Panc1 (cell line): ENCODE data around the gene PPM1K. TPM values are rescaled to one million over a fixed set of nuclear protein-coding genes. Genes with fewer than 3 reads are reported as not detected.

Experiments
- ATAC-seq: fragments of 200-7000 bp; cut with Tn5 transposase; 2 replicates; pipeline ENCODE4 v1.9.1; 2020; ENCODE audit warnings: mild to moderate bottlenecking, moderate library complexity
- BruUV-seq: library from RNA; stranded (reverse); fragments of 400-500 nt; replicated peaks from 2 replicates; lab custom pipeline; 2021; lab: Mats Ljungman, UMichigan
- CTCF ChIA-PET: fragments of 300-600 bp; sonication (Branson Sonifier 250); formaldehyde crosslinking; loops from one replicate; lab custom pipeline; 2022; ENCODE audit warnings: antibody characterized with exemption; lab: Charles Lee
- POLR2A ChIA-PET: fragments of 300-600 bp; sonication (Branson Sonifier 250); formaldehyde crosslinking; loops from one replicate; lab custom pipeline; 2022; ENCODE audit warnings: antibody characterized with exemption; lab: Charles Lee
- DNase-seq: peaks from one replicate; pipeline ENCODE4 v3.0.0-alpha.2; 2010; ENCODE audit warnings: low read depth, low spot score
- H3K27ac ChIP-seq: 2 replicates; pipeline ENCODE4 v1.5.1; 2011; ENCODE audit warnings: mild to moderate bottlenecking, low read length, inconsistent platforms
- H3K27me3 ChIP-seq: fragments of 200-500 bp; sonication (Bioruptor generic); 2 replicates; pipeline ENCODE4 v1.6.0; 2014; ENCODE audit warnings: low read length, inconsistent platforms; ENCODE audit not compliant: control insufficient read depth, insufficient read depth
- H3K36me3 ChIP-seq: fragments of 200-500 bp; sonication (Bioruptor generic); 2 replicates; pipeline ENCODE4 v1.5.1; 2014; ENCODE audit warnings: inconsistent platforms, mild to moderate bottlenecking, low read length, moderate library complexity; ENCODE audit not compliant: control insufficient read depth, insufficient read depth
- H3K4me1 ChIP-seq: 2 replicates; pipeline ENCODE4 v1.5.1; 2011; ENCODE audit warnings: inconsistent platforms, mild to moderate bottlenecking, low read length, moderate library complexity; ENCODE audit not compliant: control insufficient read depth, insufficient read depth
- H3K4me3 ChIP-seq, 2 experiments: 2 replicates each; pipeline ENCODE4 v1.5.1; 2011 to 2012; ENCODE audit warnings: low read depth in 2 of 2, low read length in 2 of 2, mild to moderate bottlenecking in 2 of 2, inconsistent platforms in 1 of 2, moderate library complexity in 1 of 2
- H3K9me3 ChIP-seq: fragments of 200-500 bp; sonication (Bioruptor generic); 2 replicates; pipeline ENCODE4 v1.5.1; 2014; ENCODE audit warnings: low read depth, mild to moderate bottlenecking, inconsistent platforms, low read length, moderate library complexity; ENCODE audit not compliant: control insufficient read depth, insufficient read depth
- CTCF ChIP-seq: fragments of 450-650 bp; IDR thresholded peaks from 2 replicates; pipeline ENCODE4 v1.5.1; 2017; ENCODE audit warnings: mild to moderate bottlenecking
- REST ChIP-seq, 2 experiments: IDR thresholded peaks; 2 replicates each; pipeline ENCODE4 v1.6.1; 2011 to 2012; ENCODE audit warnings: low read depth in 2 of 2, control low read depth in 1 of 2, low read length in 1 of 2, mild to moderate bottlenecking in 1 of 2, moderate library complexity in 1 of 2; ENCODE audit not compliant: insufficient read depth in 1 of 2
- SIN3A ChIP-seq: IDR thresholded peaks from 2 replicates; pipeline ENCODE4 v1.6.1; 2012; ENCODE audit warnings: low read depth, mild to moderate bottlenecking, low read length, moderate library complexity, borderline replicate concordance; ENCODE audit not compliant: insufficient read depth
- TCF7L2 ChIP-seq: IDR thresholded peaks from 2 replicates; pipeline ENCODE4 v1.6.1; 2011; ENCODE audit warnings: mild to moderate bottlenecking, low read depth, low read length, inconsistent platforms
- in situ Hi-C: cut with HindIII; loops from 2 replicates; pipeline ENCODE4 v1.10.0; 2016; ENCODE audit warnings: low sequenced_read_pairs, low pct_unique_long_range_greater_than_20kb
- intact Hi-C: fragments of 100-400 bp; cut with micrococcal nuclease; formaldehyde crosslinking; loops from one replicate; pipeline ENCODE4 v1.10.0; 2022; ENCODE audit not compliant: unreplicated experiment
- total RNA-seq: library from RNA; stranded (reverse); gene quantifications from one replicate; pipeline ENCODE4 v1.2.1, GENCODE V29; 2021; ENCODE audit not compliant: unreplicated experiment

PPM1K gene
- total RNA-seq, 1 experiment from 2014 or later: 2.1 TPM

GRCh38 chr4:88280228-88280795 is 4.0 kb downstream of the PPM1K start:
- in situ Hi-C loops: no loop called here
- CTCF ChIA-PET: no interaction called here

GRCh38 chr4:88277711-88278225 is 6.6 kb downstream of the PPM1K start:
- intact Hi-C loops (no loop called here), in situ Hi-C loops (no loop called here)
- no peak for DNase-seq

More at GRCh38 chr4:88280228-88280795, 4.0 kb downstream of the PPM1K start:
- no peak overlapping the region for H3K27ac ChIP-seq
- TF ChIP-seq CTCF: no peak
- TF ChIP-seq TCF7L2: no peak
- TF ChIP-seq SIN3A: no peak
- no peak for TF ChIP-seq REST (IDR thresholded peaks at IDR 0.05; ENCODE audit: insufficient read depth in 1 of 2, low read depth in 2 of 2, low read length in 1 of 2)
- H3K36me3 ChIP-seq: no peaks in the 10 kb centered on the region
- H3K4me1 ChIP-seq: no peaks in the 10 kb centered on the region; the same call in 1 of the 2 replicates
- no peak overlapping the region for H3K4me3 ChIP-seq
- POLR2A ChIA-PET: no interaction called here
- no peak for DNase-seq
- H3K9me3 ChIP-seq: no peaks in the 10 kb centered on the region
- peaks cover 2% of the 10 kb centered on the region; the same call in 1 of the 2 replicates for H3K27me3 ChIP-seq
- no peak for ATAC-seq
- no TSS peak for BruUV-seq
- intact Hi-C loops: loop anchor here (5.0 kb wide), 1 partner anchor 177 kb away; the partner anchor contains the start of gene HERC5

More at GRCh38 chr4:88277711-88278225, 6.6 kb downstream of the PPM1K start:
- Histone ChIP-seq H3K27me3 (peaks cover 2% of the 10 kb centered on the region; the same call in 1 of the 2 replicates), H3K36me3 (no peaks in the 10 kb centered on the region), H3K4me3 (no peak overlapping the region), H3K27ac (no peak overlapping the region), H3K4me1 (no peaks in the 10 kb centered on the region; the same call in 1 of the 2 replicates), H3K9me3 (no peaks in the 10 kb centered on the region)
- ChIA-PET POLR2A (no interaction called here), CTCF (no interaction called here)
- TF ChIP-seq REST (IDR thresholded peaks at IDR 0.05; ENCODE audit: insufficient read depth in 1 of 2, low read depth in 2 of 2, low read length in 1 of 2): no peak
- ATAC-seq: no peak
- no TSS peak for BruUV-seq
